Pancreas (tissue), 10 donors: ENCODE data around the gene ENSA. TPM values are rescaled to one million over a fixed set of nuclear protein-coding genes. Genes with fewer than 3 reads are reported as not detected.
A peak's percentile ranks its signal among the peaks of the same experiment; 100 is the strongest.
"Not testable (repeated sequence)": the region's sequence is repeated elsewhere in the genome, so short reads cannot be mapped to it uniquely, and the experiment has no call there.

Source experiments
- ATAC-seq, 4 donors: fragments of 200-7000 bp; cut with Tn5 transposase; one replicate each; pipeline versions ENCODE4 v1.8.0 to v1.9.1; 2020; ENCODE audit warnings: mild to moderate bottlenecking in 4 of 4, moderate library complexity in 4 of 4
- DNase-seq, 6 donors: peaks; one replicate each; pipeline ENCODE4 v3.0.0-alpha.2; 2020
- FAIRE-seq: peaks from 2 replicates; lab custom pipeline; 2012; peaks lifted over from hg19 to GRCh38; lab: Jason Lieb, UNC
- H3K27ac ChIP-seq, 4 donors: fragments of 200-600 bp; sonication (generic); 1 replicate in 3 of 4; 2 replicates in 1 of 4; pipeline versions ENCODE4 v1.5.0 to v1.8.0; 2020
- H3K27me3 ChIP-seq, 4 donors: fragments of 200-600 bp; one replicate each; pipeline ENCODE4 v1.8.0; 2021
- H3K36me3 ChIP-seq, 3 donors: fragments of 200-600 bp; sonication (generic) in 1 of 3; one replicate each; pipeline versions ENCODE4 v1.5.0 to v1.8.0; 2020 to 2021
- H3K4me1 ChIP-seq, 3 donors: fragments of 200-600 bp; one replicate each; pipeline ENCODE4 v1.8.0; 2021
- H3K4me3 ChIP-seq, 4 donors: fragments of 200-600 bp; sonication (generic) in 2 of 4; one replicate each; pipeline versions ENCODE4 v1.5.0 to v1.8.0; 2020 to 2021
- H3K9me3 ChIP-seq, 4 donors: fragments of 200-600 bp; one replicate each; pipeline ENCODE4 v1.8.0; 2021
- CTCF ChIP-seq, 4 donors: fragments of 200-600 bp; sonication (generic) in 3 of 4; IDR thresholded peaks; one replicate each; pipeline versions ENCODE4 v1.5.0 to v1.8.0; 2021; ENCODE audit warnings: antibody characterized with exemption in 4 of 4
- WGBS, 2 donors: extraction: QIAGEN DNeasy Blood & Tissue Kit; methylation state at CpG; one replicate each; pipeline ENCODE4 v1.1.7; 2013; 5-methylcytosine and 5-hydroxymethylcytosine counted together
- intact Hi-C, 3 donors: fragments of 100-400 bp; cut with DNase I; formaldehyde crosslinking; loops; one replicate each; pipeline versions ENCODE4 v1.11.1 to v1.14.2; 2022
- polyA plus RNA-seq, 2 donors: library from polyadenylated mRNA; stranded (reverse); fragments of 200-250 nt; gene quantifications; one replicate each; pipeline ENCODE4 v1.2.3, GENCODE V29; 2013
- total RNA-seq, 6 donors: library from RNA; stranded (reverse); fragmentation: NEBNext Ultra II Directional in 4 of 6; extraction: Animal tissue kit (Norgen Biotek cat#: 25700) in 4 of 6; gene quantifications; one replicate each; pipeline versions ENCODE4 v1.2.1 to v1.2.4, GENCODE V29; 2021 to 2023
- donor health status: healthy with polysubstance abuse.
- donor health status: DM: no; HTN: no; CAD: no; lungs with moderate emphysema.
- donor health status: DM: no; HTN: no; CAD: no.
- donor health status: control.
- donor health status: control.
- donor health status: Bipolar disorder and iron deficiency.
- donor health status: DM: yes; HTN: yes; CAD: no.
- donor health status: DM: no; HTN: no; CAD: no.
- donor health status: DM: no; HTN: no; CAD: no.
- donor health status: DM: yes; HTN: yes; CAD: no.

ENSA gene
- total and polyA plus RNA-seq, 8 donors: 53.9 to 86.0 (median 67.9) TPM

DNA sequence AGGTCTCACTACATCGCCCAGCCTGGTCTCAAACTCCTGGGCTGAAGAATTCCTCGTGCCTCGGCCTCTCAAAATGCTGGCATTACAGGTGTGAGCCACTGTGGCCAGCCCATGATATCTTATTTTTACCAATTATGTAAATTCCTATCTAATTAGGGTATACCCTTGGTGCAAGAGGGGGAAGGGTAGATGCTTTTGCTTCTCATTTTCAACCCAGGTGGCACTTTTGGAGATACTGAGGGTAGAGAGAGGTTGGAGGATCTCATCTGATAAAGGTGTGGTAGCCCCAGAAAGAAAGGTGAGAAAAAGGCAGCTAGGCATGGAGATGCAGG lies 17.4 kb downstream of the ENSA start:
- no peak for TF ChIP-seq CTCF (IDR thresholded peaks at IDR 0.05)
- DNase-seq (no peak), ATAC-seq (no peak), FAIRE-seq (no peak)
- intact Hi-C loops: no loop called here
- Histone ChIP-seq H3K27ac (peak overlapping the region; percentile 78 to 96 (median 87)), H3K36me3 (no peaks in the 10 kb centered on the region), H3K4me3 (no peak overlapping the region), H3K9me3 (no peaks in the 10 kb centered on the region), H3K27me3 (no peaks in the 10 kb centered on the region), H3K4me1 (peaks cover 16 to 40% (median 30%) of the 10 kb centered on the region in 3 donors)
- 86 to 88% methylated on average over 3 of the region's 3 CpGs for WGBS, 2 donors

DNA sequence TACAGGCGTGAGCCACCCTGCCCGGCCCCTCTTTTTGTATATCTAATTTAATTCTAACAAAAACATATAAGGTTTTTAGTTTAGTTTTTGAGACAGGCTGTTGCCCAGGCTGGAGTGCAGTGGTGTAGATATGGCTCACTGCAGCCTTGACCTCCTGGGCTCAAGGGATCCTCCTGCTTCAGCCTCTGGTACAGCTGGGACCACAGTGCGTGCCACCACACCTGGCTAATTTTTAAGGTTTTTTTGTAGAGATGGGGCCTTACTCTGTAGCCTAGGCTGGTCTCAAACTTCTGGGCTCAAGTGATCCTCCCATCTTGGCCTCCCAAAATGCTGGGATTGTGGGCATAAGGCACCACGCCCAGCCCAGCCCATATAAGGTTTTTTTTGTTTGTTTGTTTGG lies 18.8 kb downstream of the ENSA start:
- Histone ChIP-seq H3K36me3 (no peaks in the 10 kb centered on the region), H3K4me3 (no peak overlapping the region), H3K27ac (peak overlapping the region in 2 of 4 donors; percentile 89 to 96), H3K4me1 (peaks cover 16 to 40% (median 30%) of the 10 kb centered on the region in 3 donors), H3K27me3 (no peaks in the 10 kb centered on the region), H3K9me3 (no peaks in the 10 kb centered on the region)
- TF ChIP-seq CTCF (IDR thresholded peaks at IDR 0.05): no peak
- FAIRE-seq (no peak), ATAC-seq (no peak), DNase-seq (no peak)
- 94 to 96% methylated on average over 4 of the region's 4 CpGs for WGBS, 2 donors
- intact Hi-C loops: no loop called here

DNA sequence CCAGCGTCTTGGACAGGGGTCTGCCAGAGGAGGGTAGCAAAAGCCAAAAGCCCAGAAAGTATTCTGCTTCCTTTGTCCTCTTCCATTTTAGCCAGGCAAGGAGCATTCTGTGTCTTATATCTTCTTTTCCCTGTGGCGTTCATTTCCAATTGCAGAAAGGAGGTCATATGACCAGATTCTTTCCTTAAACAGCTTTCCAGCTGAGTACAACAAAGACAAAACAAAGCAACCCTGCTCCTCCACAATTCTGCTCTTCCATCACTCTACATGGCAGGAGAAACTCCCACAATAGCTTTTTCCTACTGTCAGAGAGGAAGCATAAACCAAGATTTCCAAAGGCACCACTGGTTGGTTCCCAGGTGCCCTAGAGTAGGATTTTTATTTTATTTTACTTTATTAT lies 19.7 kb downstream of the ENSA start:
- no peaks in the 10 kb centered on the region for H3K36me3 ChIP-seq
- ATAC-seq (no peak), FAIRE-seq (no peak), DNase-seq (no peak)
- 80 to 86% methylated on average over 2 of the region's 2 CpGs for WGBS, 2 donors
- no peak for TF ChIP-seq CTCF (IDR thresholded peaks at IDR 0.05)
- intact Hi-C loops: no loop called here
- H3K4me1 ChIP-seq: peaks cover 16 to 48% (median 35%) of the 10 kb centered on the region in 3 donors
- H3K9me3 ChIP-seq: no peaks in the 10 kb centered on the region
- H3K4me3 ChIP-seq: no peak overlapping the region
- peak overlapping the region in 2 of 4 donors; percentile 44 to 89 for H3K27ac ChIP-seq
- H3K27me3 ChIP-seq: no peaks in the 10 kb centered on the region

DNA sequence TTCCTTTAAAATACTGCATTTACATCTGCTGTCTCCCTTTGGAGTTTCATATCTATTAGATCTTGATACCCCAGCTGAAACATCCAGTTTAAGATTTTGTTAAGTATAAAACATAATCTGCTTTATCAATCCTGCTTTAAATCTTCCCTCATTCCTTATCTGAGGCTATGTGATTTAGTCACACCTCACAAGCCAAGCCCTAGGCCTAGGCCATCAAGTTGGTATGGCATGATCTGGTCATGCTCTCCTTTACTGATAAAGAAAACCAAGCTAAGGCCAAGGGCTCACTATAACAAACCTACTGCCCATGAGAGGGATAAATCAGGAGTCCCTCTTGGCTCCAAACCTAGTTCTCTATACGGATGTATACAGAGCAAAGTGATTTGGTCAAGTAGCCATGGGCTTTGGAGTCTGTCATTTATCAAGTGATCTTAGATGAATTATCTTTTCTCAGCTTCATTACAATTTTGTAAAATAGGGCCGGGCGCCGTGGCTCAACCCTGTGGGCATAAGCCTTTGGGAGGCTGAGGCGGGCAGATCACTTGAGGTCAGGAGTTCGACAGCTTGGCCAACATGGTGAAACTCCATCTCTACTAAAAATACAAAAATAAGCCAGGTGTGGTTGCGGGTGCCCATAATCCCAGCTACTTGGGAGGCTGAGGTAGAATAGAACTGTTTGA lies 22.8 kb downstream of the ENSA start:
- peaks cover 8 to 37% (median 21%) of the 10 kb centered on the region in 3 donors for H3K4me1 ChIP-seq
- H3K27ac ChIP-seq: no peak overlapping the region
- FAIRE-seq: no peak
- no peak for DNase-seq
- no peak for ATAC-seq
- no peaks in the 10 kb centered on the region for H3K36me3 ChIP-seq
- H3K27me3 ChIP-seq: no peaks in the 10 kb centered on the region
- no peak overlapping the region for H3K4me3 ChIP-seq
- intact Hi-C loops: no loop called here
- WGBS, 2 donors: 95 to 97% methylated on average over 7 of the region's 7 CpGs
- no peak for TF ChIP-seq CTCF (IDR thresholded peaks at IDR 0.05)
- H3K9me3 ChIP-seq: no peaks in the 10 kb centered on the region

- intact Hi-C loops, ATAC-seq, H3K36me3 ChIP-seq: not testable (repeated sequence)
Measured at GRCh38 chr1:150605451-150605731, 24.0 kb downstream of the ENSA start.

More at GRCh38 chr1:150605451-150605731, 24.0 kb downstream of the ENSA start:
- FAIRE-seq, H3K9me3 ChIP-seq, DNase-seq, H3K27me3 ChIP-seq, H3K4me3 ChIP-seq: not testable (repeated sequence)
- 96 to 97% methylated on average over 3 of the region's 3 CpGs for WGBS, 2 donors
- peak overlapping the region; percentile 76 to 88 (median 83) for H3K27ac ChIP-seq
- peaks cover 4 to 26% (median 14%) of the 10 kb centered on the region in 3 donors for H3K4me1 ChIP-seq
